T-cell (primary cell): Measurements from ENCODE around the gene SYNE1. TPM values are rescaled to one million over a fixed set of nuclear protein-coding genes. Genes with fewer than 3 reads are reported as not detected.
A peak's percentile ranks its signal among the peaks of the same experiment; 100 is the strongest.

ENCODE experiments used
- ATAC-seq, 4 experiments: fragments of 200-7000 bp in 3 of 4; fragments of 150-1000 bp in 1 of 4; cut with Tn5 transposase; replicated peaks in 1 of 4; 1 replicate in 3 of 4; 2 replicates in 1 of 4; pipeline ENCODE4 v1.10.0; 2021; ENCODE audit warnings: moderate library complexity in 3 of 4, mild to moderate bottlenecking in 2 of 4, moderate number of reproducible peaks in 1 of 4
- CTCF ChIA-PET, 2 donors: fragments of 300-600 bp; sonication (Branson Sonifier 250); formaldehyde crosslinking; loops; one replicate each; lab custom pipeline; 2022; ENCODE audit warnings: antibody characterized with exemption in 2 of 2; lab: Charles Lee
- POLR2A ChIA-PET, 2 donors: fragments of 300-600 bp; sonication (Branson Sonifier 250); formaldehyde crosslinking; loops; one replicate each; lab custom pipeline; 2022; ENCODE audit warnings: antibody characterized with exemption in 2 of 2; lab: Charles Lee
- DNase-seq, 35 experiments: peaks; one replicate each; pipeline versions ENCODE4 v3.0.0 to v3.0.0-alpha.2; 2013 to 2023
- H3K27ac ChIP-seq: one replicate; pipeline ENCODE4 v1.5.1; 2013; ENCODE audit warnings: low read length
- H3K27me3 ChIP-seq, 2 experiments: replicated peaks in 1 of 2; 1 replicate in 1 of 2; 2 replicates in 1 of 2; pipeline versions ENCODE4 v1.6.1 to v1.7.0; 2013; ENCODE audit warnings: low read length in 1 of 2, mixed read lengths in 1 of 2; ENCODE audit not compliant: control insufficient read depth in 2 of 2, insufficient read depth in 2 of 2; ENCODE audit errors: extremely low read depth in 1 of 2
- H3K36me3 ChIP-seq, 2 donors: 1 replicate in 1 of 2; 2 replicates in 1 of 2; pipeline versions ENCODE4 v1.6.1 to v1.7.0; 2013; ENCODE audit warnings: low read length in 1 of 2; ENCODE audit not compliant: control insufficient read depth in 2 of 2, insufficient read depth in 1 of 2; ENCODE audit errors: extremely low read depth in 1 of 2
- H3K4me1 ChIP-seq, 2 experiments: 1 replicate in 1 of 2; 2 replicates in 1 of 2; pipeline versions ENCODE4 v1.6.1 to v1.7.0; 2013; ENCODE audit warnings: low read length in 2 of 2, mixed read lengths in 1 of 2; ENCODE audit not compliant: insufficient read depth in 2 of 2, control insufficient read depth in 1 of 2; ENCODE audit errors: extremely low read depth in 1 of 2
- H3K4me3 ChIP-seq, 2 donors: 1 replicate in 1 of 2; 2 replicates in 1 of 2; pipeline versions ENCODE4 v1.5.1 to v1.7.0; 2013; ENCODE audit warnings: mild to moderate bottlenecking in 2 of 2, low read length in 1 of 2, moderate library complexity in 1 of 2; ENCODE audit not compliant: control insufficient read depth in 1 of 2; ENCODE audit errors: extremely low read depth in 1 of 2
- H3K9me3 ChIP-seq: 2 replicates; pipeline ENCODE4 v1.7.0; 2013
- H3K27ac Mint-ChIP-seq, 2 donors: one replicate each; pipeline ENCODE4 v1.8.0; 2020 to 2021; ENCODE audit warnings: mild to moderate bottlenecking in 2 of 2, mixed read lengths in 2 of 2
- H3K27me3 Mint-ChIP-seq, 2 donors: one replicate each; pipeline ENCODE4 v1.8.0; 2021 to 2022; ENCODE audit warnings: mixed read lengths in 2 of 2
- H3K36me3 Mint-ChIP-seq: one replicate; pipeline ENCODE4 v1.8.0; 2021; ENCODE audit warnings: mixed read lengths
- H3K4me1 Mint-ChIP-seq, 3 donors: one replicate each; pipeline ENCODE4 v1.8.0; 2020 to 2022; ENCODE audit warnings: mixed read lengths in 3 of 3, mild to moderate bottlenecking in 1 of 3
- H3K4me3 Mint-ChIP-seq, 3 donors: one replicate each; pipeline ENCODE4 v1.8.0; 2020 to 2022; ENCODE audit warnings: mild to moderate bottlenecking in 3 of 3, mixed read lengths in 3 of 3, moderate library complexity in 3 of 3
- H3K9me3 Mint-ChIP-seq, 3 donors: one replicate each; pipeline ENCODE4 v1.8.0; 2020 to 2022; ENCODE audit warnings: mixed read lengths in 3 of 3
- WGBS: methylation state at CpG from one replicate; pipeline ENCODE4 v1.1.5; 2013; ENCODE audit warnings: missing lambda C conversion rate; ENCODE audit not compliant: insufficient coverage; 5-methylcytosine and 5-hydroxymethylcytosine counted together
- total RNA-seq, 35 experiments: library from RNA in 6 of 35; stranded (reverse) in 6 of 35; fragments of 120-200 nt in 1 of 35; gene quantifications; one replicate each; pipeline versions ENCODE4 v1.2.1 to v1.2.4 and lab custom pipeline; 2013 to 2026

The SYNE1 gene
- total RNA-seq, 5 donors from 2014 or later (not counting 1 experiment from before 2014, with no cell fraction given), result 174 to 235 (median 192) TPM

- peak overlapping the region; percentile 97 to 100 (median 100) for H3K4me3 Mint-ChIP-seq
- no peak overlapping the region for H3K27ac ChIP-seq
- CTCF ChIA-PET, result interaction anchor here (0.9 to 3.5 kb wide), 6 partner anchors 10 to 54 kb away, joined by 3 to 56 read pairs (median 6); no protein-coding TSS in a partner anchor
- POLR2A ChIA-PET, result interaction anchor here in 1 of 2 donors (0.6 kb wide), 1 partner anchor 19 kb away, joined by 3 read pairs; no protein-coding TSS in a partner anchor
- no peaks in the 10 kb centered on the region for H3K27me3 Mint-ChIP-seq
- ATAC-seq, result no peak
- peak overlapping the region; percentile 100 for H3K27ac Mint-ChIP-seq
- H3K4me1 Mint-ChIP-seq, result peaks cover 45 to 56% (median 55%) of the 10 kb centered on the region in 3 donors
- 0% methylated on average over 1 of the region's 7 CpGs for WGBS
- peaks cover 13 to 27% of the 10 kb centered on the region in 2 experiments for H3K4me1 ChIP-seq
- DNase-seq, result peak in 2 of 35 experiments; percentile 10 to 14
- H3K9me3 Mint-ChIP-seq, result no peaks in the 10 kb centered on the region
- H3K36me3 Mint-ChIP-seq, result peaks cover 12% of the 10 kb centered on the region
- H3K4me3 ChIP-seq, result peak overlapping the region in 1 of 2 donors; percentile 92
- peaks cover 0 to 6% of the 10 kb centered on the region in 2 donors for H3K36me3 ChIP-seq
- no peaks in the 10 kb centered on the region for H3K9me3 ChIP-seq
- H3K27me3 ChIP-seq, result no peaks in the 10 kb centered on the region
Measured at GRCh38 chr6:152300517-152300916, 336.6 kb downstream of the SYNE1 start.

GRCh38 chr6:152298848-152299735 lies 338.1 kb downstream of the SYNE1 start:
- no peaks in the 10 kb centered on the region for H3K9me3 ChIP-seq
- H3K4me1 Mint-ChIP-seq, result peaks cover 47 to 60% (median 59%) of the 10 kb centered on the region in 3 donors
- no peaks in the 10 kb centered on the region for H3K27me3 ChIP-seq
- ChIA-PET POLR2A (interaction anchor here (0.6 to 1.1 kb wide), 2 partner anchors 29 to 55 kb away, joined by 3 read pairs; no protein-coding TSS in a partner anchor), CTCF (interaction anchor here (0.9 to 2.2 kb wide), 4 partner anchors 9 to 58 kb away, joined by 3 to 21 read pairs (median 4); no protein-coding TSS in a partner anchor)
- H3K36me3 Mint-ChIP-seq, result peaks cover 16% of the 10 kb centered on the region
- H3K4me3 Mint-ChIP-seq, result peak overlapping the region; percentile 5 to 25 (median 11)
- DNase-seq (peak in 1 of 35 experiments; percentile 15), ATAC-seq (no peak)
- H3K4me1 ChIP-seq, result peaks cover 13 to 27% of the 10 kb centered on the region in 2 experiments
- peak overlapping the region in 1 of 2 donors; percentile 29 for H3K27ac Mint-ChIP-seq
- peaks cover 0 to 10% of the 10 kb centered on the region in 2 donors for H3K36me3 ChIP-seq
- no peak overlapping the region for H3K4me3 ChIP-seq
- no peaks in the 10 kb centered on the region for H3K27me3 Mint-ChIP-seq
- no peaks in the 10 kb centered on the region for H3K9me3 Mint-ChIP-seq
- no CpG with 5 or more reads among the region's 3 CpGs for WGBS
- H3K27ac ChIP-seq, result no peak overlapping the region

- Histone ChIP-seq H3K4me3 (no peak overlapping the region), H3K27ac (no peak overlapping the region), H3K27me3 (no peaks in the 10 kb centered on the region), H3K36me3 (peaks cover 4 to 19% of the 10 kb centered on the region in 2 donors), H3K9me3 (no peaks in the 10 kb centered on the region), H3K4me1 (peaks cover 13 to 27% of the 10 kb centered on the region in 2 experiments)
- ChIA-PET CTCF (interaction anchor here in 1 of 2 donors (1.2 to 2.2 kb wide), 2 partner anchors 40 to 59 kb away, joined by 3 to 21 read pairs; no protein-coding TSS in a partner anchor), POLR2A (interaction anchor here in 1 of 2 donors (0.6 to 1.1 kb wide), 2 partner anchors 30 to 650 kb away, joined by 3 read pairs; no protein-coding TSS in a partner anchor)
- H3K27me3 Mint-ChIP-seq, result no peaks in the 10 kb centered on the region
- H3K4me1 Mint-ChIP-seq, result peaks cover 49 to 60% (median 59%) of the 10 kb centered on the region in 3 donors
- no peak overlapping the region for H3K27ac Mint-ChIP-seq
- H3K36me3 Mint-ChIP-seq, result peaks cover 26% of the 10 kb centered on the region
- H3K4me3 Mint-ChIP-seq, result no peak overlapping the region
- DNase-seq (no peak), ATAC-seq (no peak)
- H3K9me3 Mint-ChIP-seq, result no peaks in the 10 kb centered on the region
- WGBS, result 100% methylated on average over 1 of the region's 3 CpGs
Measured at GRCh38 chr6:152298055-152298647, 339.0 kb downstream of the SYNE1 start.

GRCh38 chr6:152296648-152297376 lies 340.4 kb downstream of the SYNE1 start:
- Mint-ChIP-seq H3K36me3 (peaks cover 38% of the 10 kb centered on the region), H3K9me3 (no peaks in the 10 kb centered on the region), H3K27ac (no peak overlapping the region), H3K4me3 (no peak overlapping the region), H3K4me1 (peaks cover 50 to 60% (median 52%) of the 10 kb centered on the region in 3 donors), H3K27me3 (no peaks in the 10 kb centered on the region)
- no peak overlapping the region for H3K4me3 ChIP-seq
- H3K36me3 ChIP-seq, result peaks cover 6 to 32% of the 10 kb centered on the region in 2 donors
- peaks cover 13 to 24% of the 10 kb centered on the region in 2 experiments for H3K4me1 ChIP-seq
- CTCF ChIA-PET, result interaction anchor here (1.3 to 1.5 kb wide), 2 partner anchors 13 to 41 kb away, joined by 3 to 4 read pairs; no protein-coding TSS in a partner anchor
- no peaks in the 10 kb centered on the region for H3K9me3 ChIP-seq
- POLR2A ChIA-PET, result interaction anchor here in 1 of 2 donors (0.6 kb wide), 1 partner anchor 18 kb away, joined by 4 read pairs; no protein-coding TSS in a partner anchor
- ATAC-seq (no peak), DNase-seq (no peak)
- 91% methylated on average over 3 of the region's 3 CpGs for WGBS
- no peak overlapping the region for H3K27ac ChIP-seq
- no peaks in the 10 kb centered on the region for H3K27me3 ChIP-seq

GRCh38 chr6:152295920-152296319 lies 341.2 kb downstream of the SYNE1 start:
- peaks cover 11 to 39% of the 10 kb centered on the region in 2 donors for H3K36me3 ChIP-seq
- peaks cover 13 to 21% of the 10 kb centered on the region in 2 experiments for H3K4me1 ChIP-seq
- no peak overlapping the region for H3K4me3 Mint-ChIP-seq
- no peaks in the 10 kb centered on the region for H3K27me3 Mint-ChIP-seq
- ATAC-seq, result no peak
- H3K27me3 ChIP-seq, result no peaks in the 10 kb centered on the region
- H3K27ac ChIP-seq, result no peak overlapping the region
- ChIA-PET CTCF (interaction anchor here (1.3 to 1.5 kb wide), 2 partner anchors 14 to 42 kb away, joined by 3 to 4 read pairs; no protein-coding TSS in a partner anchor), POLR2A (interaction anchor here in 1 of 2 donors (0.7 kb wide), 1 partner anchor 167 kb away, joined by 3 read pairs; no protein-coding TSS in a partner anchor)
- WGBS, result 100% methylated on average over 3 of the region's 6 CpGs
- peaks cover 43% of the 10 kb centered on the region for H3K36me3 Mint-ChIP-seq
- no peak for DNase-seq
- H3K9me3 ChIP-seq, result no peaks in the 10 kb centered on the region
- H3K27ac Mint-ChIP-seq, result no peak overlapping the region
- H3K4me3 ChIP-seq, result no peak overlapping the region
- peaks cover 47 to 56% (median 47%) of the 10 kb centered on the region in 3 donors for H3K4me1 Mint-ChIP-seq
- H3K9me3 Mint-ChIP-seq, result no peaks in the 10 kb centered on the region
